ENCODE results near the gene PLA2G4E. TPM values are rescaled to one million over a fixed set of nuclear protein-coding genes. Genes with fewer than 3 reads are reported as not detected.
A peak's percentile ranks its signal among the peaks of the same experiment; 100 is the strongest.

Gene PLA2G4E
- total RNA-seq, 1 donor from 2014 or later = 1.5 TPM

- ATAC-seq (peak; percentile 62), DNase-seq (peak; percentile 78)
- H3K4me1 ChIP-seq = no peaks in the 10 kb centered on the region
- no peaks in the 10 kb centered on the region for H3K9me3 ChIP-seq
- H3K27me3 ChIP-seq = no peaks in the 10 kb centered on the region
- intact Hi-C loops (cut with DNase I) = no loop called here
- no peaks in the 10 kb centered on the region for H3K36me3 ChIP-seq
- no peak overlapping the region for H3K4me3 ChIP-seq
- TF ChIP-seq CTCF (IDR thresholded peaks at IDR 0.05) = no peak
- H3K27ac ChIP-seq = peak overlapping the region; percentile 60
These were observed 7.8 kb downstream of the PLA2G4E start for GRCh38 chr15:42012928-42013482.

GRCh38 chr15:42012241-42012640, 8.6 kb downstream of the PLA2G4E start:
- intact Hi-C loops (cut with DNase I) = no loop called here
- Histone ChIP-seq H3K4me3 (no peak overlapping the region), H3K9me3 (no peaks in the 10 kb centered on the region), H3K36me3 (no peaks in the 10 kb centered on the region), H3K27ac (peak overlapping the region; percentile 60), H3K27me3 (no peaks in the 10 kb centered on the region), H3K4me1 (no peaks in the 10 kb centered on the region)
- DNase-seq (peak; percentile 84), ATAC-seq (peak; percentile 84)
- TF ChIP-seq CTCF (IDR thresholded peaks at IDR 0.05) = no peak

- ATAC-seq = no peak
- no peak for DNase-seq
- no peaks in the 10 kb centered on the region for H3K36me3 ChIP-seq
- no peaks in the 10 kb centered on the region for H3K27me3 ChIP-seq
- no peak overlapping the region for H3K27ac ChIP-seq
- no peak for TF ChIP-seq CTCF (IDR thresholded peaks at IDR 0.05)
- no peak overlapping the region for H3K4me3 ChIP-seq
- H3K4me1 ChIP-seq = no peaks in the 10 kb centered on the region
- no peaks in the 10 kb centered on the region for H3K9me3 ChIP-seq
- intact Hi-C loops (cut with DNase I) = no loop called here
These were observed 9.8 kb downstream of the PLA2G4E start for GRCh38 chr15:42011074-42011473.

- no peak for ATAC-seq
These were observed 10.4 kb downstream of the PLA2G4E start for GRCh38 chr15:42010434-42010833.

GRCh38 chr15:42009474-42009873, 11.4 kb downstream of the PLA2G4E start:
- intact Hi-C loops (cut with DNase I) = no loop called here
- H3K9me3 ChIP-seq = no peaks in the 10 kb centered on the region
- H3K36me3 ChIP-seq = no peaks in the 10 kb centered on the region
- H3K27ac ChIP-seq = no peak overlapping the region
- TF ChIP-seq CTCF (IDR thresholded peaks at IDR 0.05) = no peak
- no peak overlapping the region for H3K4me3 ChIP-seq
- no peaks in the 10 kb centered on the region for H3K27me3 ChIP-seq
- ATAC-seq (no peak), DNase-seq (no peak)
- H3K4me1 ChIP-seq = no peaks in the 10 kb centered on the region

More at GRCh38 chr15:42010434-42010833, 10.4 kb downstream of the PLA2G4E start:
- no peak for DNase-seq
- Histone ChIP-seq H3K36me3 (no peaks in the 10 kb centered on the region), H3K27me3 (no peaks in the 10 kb centered on the region), H3K9me3 (no peaks in the 10 kb centered on the region), H3K4me1 (no peaks in the 10 kb centered on the region), H3K27ac (no peak overlapping the region), H3K4me3 (no peak overlapping the region)
- intact Hi-C loops (cut with DNase I) = no loop called here
- no peak for TF ChIP-seq CTCF (IDR thresholded peaks at IDR 0.05)

- no peak for ATAC-seq
These were observed 11.8 kb downstream of the PLA2G4E start for GRCh38 chr15:42009022-42009421.

More at GRCh38 chr15:42009022-42009421, 11.8 kb downstream of the PLA2G4E start:
- intact Hi-C loops (cut with DNase I) = no loop called here
- Histone ChIP-seq H3K27ac (no peak overlapping the region), H3K36me3 (no peaks in the 10 kb centered on the region), H3K4me1 (no peaks in the 10 kb centered on the region), H3K27me3 (no peaks in the 10 kb centered on the region), H3K4me3 (no peak overlapping the region), H3K9me3 (no peaks in the 10 kb centered on the region)
- DNase-seq = no peak
- no peak for TF ChIP-seq CTCF (IDR thresholded peaks at IDR 0.05)

All from upper lobe of right lung (tissue), 1 donor.